Dendritic cell treated with granulocyte-macrophage colony-stimulating factor and Interleukin-4, amounts not matched to agents 40 ng/mL and 50 ng/mL, for 4 days (primary cell): ENCODE data around the gene CTRB2.
"Not testable (repeated sequence)": the region's sequence is repeated elsewhere in the genome, so short reads cannot be mapped to it uniquely, and the experiment has no call there.

Experiments used
- H3K27ac Mint-ChIP-seq: one replicate; pipeline ENCODE4 v1.8.0; 2022; ENCODE audit warnings: mild to moderate bottlenecking, mixed read lengths
- H3K27me3 Mint-ChIP-seq: one replicate; pipeline ENCODE4 v1.8.0; 2022; ENCODE audit warnings: mild to moderate bottlenecking, mixed read lengths
- H3K36me3 Mint-ChIP-seq: one replicate; pipeline ENCODE4 v1.8.0; 2022; ENCODE audit warnings: low read depth, mixed read lengths
- H3K4me1 Mint-ChIP-seq: one replicate; pipeline ENCODE4 v1.8.0; 2022; ENCODE audit warnings: low read depth, mixed read lengths
- H3K4me3 Mint-ChIP-seq: one replicate; pipeline ENCODE4 v1.8.0; 2022; ENCODE audit warnings: mild to moderate bottlenecking, moderate library complexity, mixed read lengths
- H3K9me3 Mint-ChIP-seq: one replicate; pipeline ENCODE4 v1.8.0; 2022; ENCODE audit warnings: mixed read lengths
- intact Hi-C: fragments of 100-400 bp; cut with micrococcal nuclease; formaldehyde crosslinking; loops from one replicate; pipeline ENCODE4 v1.15.0; 2022

CTRB2 gene

DNA sequence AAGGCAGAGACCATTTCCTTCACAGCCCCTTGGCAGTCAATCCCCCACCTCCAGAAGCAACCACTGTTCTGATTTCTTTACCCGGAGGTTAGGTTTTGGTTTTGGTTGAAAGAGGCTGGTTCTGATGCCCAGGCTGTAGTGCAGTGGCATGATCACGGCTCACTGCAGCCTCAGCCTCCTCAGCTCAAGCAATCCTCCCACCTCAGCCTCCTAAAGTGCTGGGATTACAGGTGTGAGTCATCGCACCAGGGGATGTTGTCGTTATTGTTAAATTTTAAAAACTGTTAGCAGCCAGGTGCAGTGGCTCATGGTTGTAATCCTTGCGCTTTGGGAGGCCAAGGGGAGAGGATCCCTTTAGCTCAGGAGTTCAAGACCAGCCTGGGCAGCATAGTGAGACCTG is 3.0 kb upstream of the CTRB2 start:
- no peaks in the 10 kb centered on the region for H3K9me3 Mint-ChIP-seq
- peaks cover 84% of the 10 kb centered on the region for H3K27me3 Mint-ChIP-seq
- no peaks in the 10 kb centered on the region for H3K4me1 Mint-ChIP-seq
- H3K4me3 Mint-ChIP-seq, result no peak overlapping the region
- H3K36me3 Mint-ChIP-seq, result no peaks in the 10 kb centered on the region
- intact Hi-C loops, result no loop called here
- no peak overlapping the region for H3K27ac Mint-ChIP-seq

GRCh38 chr16:75209514-75209913 is 2.6 kb upstream of the CTRB2 start:
- intact Hi-C loops, H3K4me1 Mint-ChIP-seq, H3K27ac Mint-ChIP-seq, H3K36me3 Mint-ChIP-seq, H3K9me3 Mint-ChIP-seq, H3K4me3 Mint-ChIP-seq: not testable (repeated sequence)
- H3K27me3 Mint-ChIP-seq, result peaks cover 80% of the 10 kb centered on the region

- H3K36me3 Mint-ChIP-seq, result no peaks in the 10 kb centered on the region
- no peak overlapping the region for H3K4me3 Mint-ChIP-seq
- intact Hi-C loops, result no loop called here
- no peaks in the 10 kb centered on the region for H3K4me1 Mint-ChIP-seq
- peaks cover 82% of the 10 kb centered on the region for H3K27me3 Mint-ChIP-seq
- H3K9me3 Mint-ChIP-seq, result no peaks in the 10 kb centered on the region
- no peak overlapping the region for H3K27ac Mint-ChIP-seq
Measured at GRCh38 chr16:75208861-75209505, 2.0 kb upstream of the CTRB2 start.

- intact Hi-C loops, result no loop called here
- H3K9me3 Mint-ChIP-seq, result no peaks in the 10 kb centered on the region
- H3K4me1 Mint-ChIP-seq, result no peaks in the 10 kb centered on the region
- no peak overlapping the region for H3K4me3 Mint-ChIP-seq
- H3K27me3 Mint-ChIP-seq, result peaks cover 82% of the 10 kb centered on the region
- H3K36me3 Mint-ChIP-seq, result no peaks in the 10 kb centered on the region
- H3K27ac Mint-ChIP-seq, result no peak overlapping the region
Measured at GRCh38 chr16:75208242-75208825, 1.4 kb upstream of the CTRB2 start.

DNA sequence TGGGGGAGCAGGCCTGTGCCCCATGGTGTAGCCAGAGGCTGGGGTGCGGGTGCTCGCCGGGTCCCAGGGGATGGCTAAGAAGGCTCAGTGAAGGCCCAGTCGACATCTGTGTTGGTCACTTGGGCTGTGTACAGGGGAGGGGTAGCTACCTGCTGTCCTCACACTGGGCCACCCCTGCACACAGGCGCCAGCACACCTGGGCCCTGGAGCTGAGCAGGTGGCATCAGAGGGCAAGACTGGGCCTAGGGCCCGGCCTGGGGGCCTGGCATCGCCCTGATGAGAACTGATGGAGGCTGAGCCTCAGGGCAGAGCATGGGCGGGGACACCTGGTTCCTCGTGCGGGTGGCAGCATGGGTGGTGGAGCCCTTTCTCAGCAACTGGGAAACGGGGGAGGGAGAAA is 870 bp upstream of the CTRB2 start:
- Mint-ChIP-seq H3K4me3 (no peak overlapping the region), H3K4me1 (no peaks in the 10 kb centered on the region), H3K27me3 (peaks cover 83% of the 10 kb centered on the region), H3K9me3 (no peaks in the 10 kb centered on the region), H3K36me3 (no peaks in the 10 kb centered on the region), H3K27ac (no peak overlapping the region)
- intact Hi-C loops, result loop anchor here (2.0 kb wide), 1 partner anchor 19 kb away; no protein-coding TSS in a partner anchor

GRCh38 chr16:75205961-75206748 is 806 bp downstream of the CTRB2 start:
- not testable (repeated sequence) for H3K36me3 Mint-ChIP-seq
- H3K27me3 Mint-ChIP-seq, result peaks cover 85% of the 10 kb centered on the region

GRCh38 chr16:75205438-75205837 is 1.5 kb downstream of the CTRB2 start:
- H3K27ac Mint-ChIP-seq, H3K4me1 Mint-ChIP-seq, H3K36me3 Mint-ChIP-seq, H3K9me3 Mint-ChIP-seq, H3K4me3 Mint-ChIP-seq: not testable (repeated sequence)
- intact Hi-C loops, result loop anchor here (2.0 kb wide), 1 partner anchor 15 kb away; no protein-coding TSS in a partner anchor
- peaks cover 86% of the 10 kb centered on the region for H3K27me3 Mint-ChIP-seq

More at GRCh38 chr16:75205961-75206748, 806 bp downstream of the CTRB2 start:
- H3K4me1 Mint-ChIP-seq, H3K9me3 Mint-ChIP-seq, H3K4me3 Mint-ChIP-seq, H3K27ac Mint-ChIP-seq: not testable (repeated sequence)
- intact Hi-C loops, result loop anchor here (2.0 kb wide), 2 partner anchors 15 to 21 kb away; no protein-coding TSS in a partner anchor

DNA sequence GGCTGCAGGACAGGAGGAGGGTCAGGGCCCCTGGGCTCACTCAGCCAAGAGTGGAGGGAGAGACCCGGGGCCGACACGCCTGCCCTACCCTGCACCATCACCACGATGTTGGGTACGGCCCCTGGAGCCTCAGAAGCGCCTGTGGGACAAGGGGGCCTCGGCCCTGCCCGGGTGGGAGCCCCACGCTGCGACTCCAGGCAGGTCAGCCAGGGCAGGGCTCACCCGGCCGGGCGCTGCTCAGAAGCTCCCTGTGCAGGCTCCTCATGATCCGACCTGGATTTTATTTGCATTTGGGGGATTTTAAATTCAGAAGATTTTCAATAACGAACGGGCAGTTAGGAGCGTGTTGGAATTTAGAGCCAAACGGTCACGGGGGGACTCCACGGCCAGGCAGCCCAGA is 2.1 kb downstream of the CTRB2 start:
- H3K4me3 Mint-ChIP-seq, H3K4me1 Mint-ChIP-seq, H3K9me3 Mint-ChIP-seq, H3K27ac Mint-ChIP-seq, H3K36me3 Mint-ChIP-seq: not testable (repeated sequence)
- intact Hi-C loops, result loop anchor here (2.0 kb wide), 1 partner anchor 16 kb away; no protein-coding TSS in a partner anchor
- H3K27me3 Mint-ChIP-seq, result peaks cover 86% of the 10 kb centered on the region

DNA sequence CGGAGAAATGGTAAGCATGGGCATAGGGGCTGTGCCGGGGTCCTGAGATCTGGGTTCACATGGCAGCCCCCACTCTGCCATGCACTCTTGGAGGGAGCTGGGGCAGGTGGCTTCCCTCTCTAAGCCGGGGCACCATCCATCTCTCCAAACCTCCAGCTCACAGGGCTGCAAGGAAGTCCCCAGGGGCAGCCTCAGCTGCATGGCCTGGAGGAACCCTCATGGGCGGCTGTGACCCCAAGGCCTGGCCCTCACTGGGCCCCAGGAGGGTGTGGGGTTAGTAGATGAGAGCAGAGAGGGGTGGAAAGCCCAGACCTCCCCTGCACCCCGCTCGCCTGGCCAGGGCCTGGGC is 2.6 kb downstream of the CTRB2 start:
- no peaks in the 10 kb centered on the region for H3K9me3 Mint-ChIP-seq
- peaks cover 6% of the 10 kb centered on the region for H3K4me1 Mint-ChIP-seq
- no peaks in the 10 kb centered on the region for H3K36me3 Mint-ChIP-seq
- H3K27me3 Mint-ChIP-seq, result peaks cover 86% of the 10 kb centered on the region
- intact Hi-C loops, result loop anchor here (2.0 kb wide), 1 partner anchor 16 kb away; no protein-coding TSS in a partner anchor
- no peak overlapping the region for H3K27ac Mint-ChIP-seq
- no peak overlapping the region for H3K4me3 Mint-ChIP-seq

DNA sequence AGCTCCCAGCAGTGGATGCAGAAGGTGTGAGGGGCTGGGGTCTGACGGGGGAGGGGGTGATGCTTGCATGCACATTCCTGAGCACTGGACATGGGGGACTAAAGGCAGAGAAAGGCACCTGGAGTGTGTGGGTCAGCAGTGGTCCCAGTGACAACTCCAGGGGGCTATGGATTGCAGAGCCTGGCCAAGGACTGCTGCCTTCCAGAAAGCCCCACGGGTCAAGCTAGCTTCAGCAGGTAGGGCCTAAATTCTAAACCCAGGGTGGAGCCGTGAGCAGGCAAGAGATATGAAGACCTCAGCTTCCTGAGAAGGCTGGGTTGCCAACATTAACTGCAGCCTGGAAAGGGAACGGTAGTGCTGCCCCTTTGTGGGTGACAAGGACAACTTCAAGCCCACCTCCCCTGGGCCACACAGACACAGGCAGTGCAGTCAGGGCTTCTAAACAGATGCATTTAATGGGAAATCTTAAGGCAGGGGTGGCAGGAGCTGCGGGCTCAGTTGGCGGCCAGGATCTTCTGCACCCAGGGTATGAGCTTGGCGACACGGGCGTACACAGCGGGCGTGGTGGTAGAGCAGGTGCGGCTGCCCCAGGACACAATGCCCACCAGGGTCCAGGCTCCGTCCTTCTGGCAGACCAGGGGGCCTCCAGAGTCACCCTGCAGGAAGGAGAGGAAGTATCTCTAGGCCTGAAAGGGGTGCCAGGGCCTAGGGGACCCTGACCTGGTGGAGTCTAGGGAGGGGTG is 3.1 kb downstream of the CTRB2 start:
- no peak overlapping the region for H3K27ac Mint-ChIP-seq
- H3K4me3 Mint-ChIP-seq, result no peak overlapping the region
- H3K27me3 Mint-ChIP-seq, result peaks cover 85% of the 10 kb centered on the region
- no peaks in the 10 kb centered on the region for H3K36me3 Mint-ChIP-seq
- H3K4me1 Mint-ChIP-seq, result peaks cover 6% of the 10 kb centered on the region
- H3K9me3 Mint-ChIP-seq, result no peaks in the 10 kb centered on the region
- intact Hi-C loops, result loop anchor here (2.0 kb wide), 1 partner anchor 17 kb away; no protein-coding TSS in a partner anchor

DNA sequence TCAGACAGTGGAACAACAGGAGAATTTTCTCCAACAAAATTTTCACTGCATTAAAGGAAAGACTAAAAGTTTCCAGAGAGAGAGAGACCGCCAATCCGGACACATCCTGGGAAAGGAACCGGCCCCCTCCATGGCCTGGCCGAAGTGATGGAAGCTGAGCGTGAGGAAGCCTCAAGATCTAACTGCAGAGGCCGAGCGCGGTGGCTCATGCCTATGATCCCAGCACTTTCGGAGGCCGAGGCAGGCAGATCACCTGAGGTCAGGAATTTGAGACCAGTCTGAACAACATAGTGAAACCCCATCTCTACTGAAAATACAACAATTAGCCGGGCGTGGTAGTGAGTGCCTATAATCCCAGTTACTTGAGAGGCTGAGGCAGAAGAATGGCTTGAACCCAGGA is 3.9 kb downstream of the CTRB2 start:
- no peaks in the 10 kb centered on the region for H3K9me3 Mint-ChIP-seq
- peaks cover 6% of the 10 kb centered on the region for H3K4me1 Mint-ChIP-seq
- no peak overlapping the region for H3K4me3 Mint-ChIP-seq
- intact Hi-C loops, result no loop called here
- H3K27ac Mint-ChIP-seq, result no peak overlapping the region
- peaks cover 83% of the 10 kb centered on the region for H3K27me3 Mint-ChIP-seq
- H3K36me3 Mint-ChIP-seq, result no peaks in the 10 kb centered on the region

GRCh38 chr16:75202069-75202590 is 4.8 kb downstream of the CTRB2 start:
- Mint-ChIP-seq H3K27me3 (peaks cover 83% of the 10 kb centered on the region), H3K36me3 (no peaks in the 10 kb centered on the region), H3K9me3 (no peaks in the 10 kb centered on the region), H3K27ac (no peak overlapping the region), H3K4me3 (no peak overlapping the region), H3K4me1 (peaks cover 6% of the 10 kb centered on the region)
- intact Hi-C loops, result no loop called here

GRCh38 chr16:75198135-75198600 is 8.8 kb downstream of the CTRB2 start:
- Mint-ChIP-seq H3K9me3 (no peaks in the 10 kb centered on the region), H3K27me3 (peaks cover 94% of the 10 kb centered on the region), H3K27ac (no peak overlapping the region), H3K36me3 (no peaks in the 10 kb centered on the region), H3K4me3 (no peak overlapping the region), H3K4me1 (peaks cover 6% of the 10 kb centered on the region)
- intact Hi-C loops, result loop anchor here (5.0 kb wide), 1 partner anchor 349 kb away; no protein-coding TSS in a partner anchor
